T-helper 9 cell (primary cell): ENCODE measurements around the gene RAB18.
"Not testable (repeated sequence)": the region's sequence is repeated elsewhere in the genome, so short reads cannot be mapped to it uniquely, and the experiment has no call there.

Experiments
- DNase-seq: peaks from one replicate; pipeline ENCODE4 v3.0.0-alpha.2; 2020
- total RNA-seq, 2 donors: gene quantifications; one replicate each; lab custom pipeline; 2026; lab: John Stamatoyannopoulos, UW

RAB18 gene
- total RNA-seq = 85.4 to 143 reads per million in 2 donors

GRCh38 chr10:27504007-27504807 is at the start of gene RAB18:
Gene RAB18 (plus strand): TSS chr10:27504304. CDS start chr10:27504370, 66 bp downstream.
- peak; percentile 97 for DNase-seq

GRCh38 chr10:27454837-27455236 is 49.3 kb upstream of the RAB18 start:
- DNase-seq = no peak

GRCh38 chr10:27457261-27457945 is 46.7 kb upstream of the RAB18 start:
- DNase-seq = no peak

GRCh38 chr10:27457966-27458365 is 46.1 kb upstream of the RAB18 start:
- DNase-seq = no peak

- DNase-seq = no peak
Measured at GRCh38 chr10:27461312-27461711, 42.8 kb upstream of the RAB18 start.

- no peak for DNase-seq
Measured at GRCh38 chr10:27463961-27464360, 40.1 kb upstream of the RAB18 start.

GRCh38 chr10:27464993-27465392 is 39.1 kb upstream of the RAB18 start:
- DNase-seq = no peak

- not testable (repeated sequence) for DNase-seq
Measured at GRCh38 chr10:27465596-27465995, 38.5 kb upstream of the RAB18 start.

GRCh38 chr10:27470885-27471284 is 33.2 kb upstream of the RAB18 start:
- no peak for DNase-seq

- no peak for DNase-seq
Measured at GRCh38 chr10:27474741-27475140, 29.4 kb upstream of the RAB18 start.

- no peak for DNase-seq
Measured at GRCh38 chr10:27479016-27479415, 25.1 kb upstream of the RAB18 start.

GRCh38 chr10:27481486-27481885 is 22.6 kb upstream of the RAB18 start:
- no peak for DNase-seq

- no peak for DNase-seq
Measured at GRCh38 chr10:27482984-27483956, 20.8 kb upstream of the RAB18 start.

GRCh38 chr10:27485368-27485767 is 18.7 kb upstream of the RAB18 start:
- DNase-seq = no peak

GRCh38 chr10:27485986-27486385 is 18.1 kb upstream of the RAB18 start:
- DNase-seq = no peak

- DNase-seq = no peak
Measured at GRCh38 chr10:27490807-27491206, 13.3 kb upstream of the RAB18 start.

- no peak for DNase-seq
Measured at GRCh38 chr10:27494116-27494805, 9.8 kb upstream of the RAB18 start.

GRCh38 chr10:27496137-27496536 is 8.0 kb upstream of the RAB18 start:
- DNase-seq = no peak

- no peak for DNase-seq
Measured at GRCh38 chr10:27500096-27500495, 4.0 kb upstream of the RAB18 start.

- DNase-seq = no peak
Measured at GRCh38 chr10:27500886-27501285, 3.2 kb upstream of the RAB18 start.

GRCh38 chr10:27503498-27504006 is 552 bp upstream of the RAB18 start:
- no peak for DNase-seq

GRCh38 chr10:27504808-27505460 is 830 bp downstream of the RAB18 start:
- DNase-seq = no peak
